Esophagus (tissue), 2 donors: ENCODE measurements around the gene SLC39A11. TPM values are rescaled to one million over a fixed set of nuclear protein-coding genes. Genes with fewer than 3 reads are reported as not detected.

Experiments
- H3K27ac ChIP-seq, 2 donors: one replicate each; pipeline ENCODE4 v1.5.1; 2013; ENCODE audit warnings: low read depth in 2 of 2, mild to moderate bottlenecking in 2 of 2, inconsistent platforms in 1 of 2, low read length in 1 of 2, moderate library complexity in 1 of 2
- H3K27me3 ChIP-seq, 2 donors: one replicate each; pipeline ENCODE4 v1.6.1; 2013; ENCODE audit warnings: low read length in 2 of 2, control low read depth in 1 of 2, mild to moderate bottlenecking in 1 of 2; ENCODE audit not compliant: insufficient read depth in 2 of 2, control insufficient read depth in 1 of 2
- H3K36me3 ChIP-seq, 2 donors: one replicate each; pipeline ENCODE4 v1.6.1; 2013; ENCODE audit warnings: low read length in 1 of 2; ENCODE audit not compliant: control insufficient read depth in 2 of 2, insufficient read depth in 2 of 2
- H3K4me1 ChIP-seq, 2 donors: one replicate each; pipeline ENCODE4 v1.6.1; 2013; ENCODE audit warnings: low read length in 1 of 2; ENCODE audit not compliant: control insufficient read depth in 2 of 2, insufficient read depth in 2 of 2
- H3K4me3 ChIP-seq, 2 donors: one replicate each; pipeline ENCODE4 v1.5.1; 2013; ENCODE audit warnings: low read length in 2 of 2, mild to moderate bottlenecking in 2 of 2, low read depth in 1 of 2, moderate library complexity in 1 of 2
- H3K9me3 ChIP-seq, 2 donors: one replicate each; pipeline ENCODE4 v1.6.1; 2013; ENCODE audit warnings: mild to moderate bottlenecking in 2 of 2, low read depth in 1 of 2, low read length in 1 of 2, moderate library complexity in 1 of 2; ENCODE audit not compliant: control insufficient read depth in 2 of 2, insufficient read depth in 1 of 2
- WGBS, 2 donors: extraction: QIAGEN DNeasy Blood & Tissue Kit; methylation state at CpG; one replicate each; pipeline ENCODE4 v1.1.7; 2013; 5-methylcytosine and 5-hydroxymethylcytosine counted together
- polyA plus RNA-seq, 2 donors: library from polyadenylated mRNA; stranded (reverse); fragments of 200-250 nt; gene quantifications; one replicate each; pipeline ENCODE4 v1.2.3, GENCODE V29; 2013
- donor health status: healthy with polysubstance abuse.
- donor health status: Bipolar disorder and iron deficiency.

Gene SLC39A11
- polyA plus RNA-seq, 2 donors: 10.6 to 11.7 TPM

- Histone ChIP-seq H3K27me3 (no peaks in the 10 kb centered on the region), H3K36me3 (no peaks in the 10 kb centered on the region), H3K4me1 (peaks cover 0 to 2% of the 10 kb centered on the region in 2 donors), H3K9me3 (no peaks in the 10 kb centered on the region), H3K4me3 (no peak overlapping the region), H3K27ac (no peak overlapping the region)
- WGBS, 2 donors: 74 to 85% methylated on average over 1 of the region's 1 CpG
These were observed 164.7 kb downstream of the SLC39A11 start for GRCh38 chr17:72927760-72928159.

DNA sequence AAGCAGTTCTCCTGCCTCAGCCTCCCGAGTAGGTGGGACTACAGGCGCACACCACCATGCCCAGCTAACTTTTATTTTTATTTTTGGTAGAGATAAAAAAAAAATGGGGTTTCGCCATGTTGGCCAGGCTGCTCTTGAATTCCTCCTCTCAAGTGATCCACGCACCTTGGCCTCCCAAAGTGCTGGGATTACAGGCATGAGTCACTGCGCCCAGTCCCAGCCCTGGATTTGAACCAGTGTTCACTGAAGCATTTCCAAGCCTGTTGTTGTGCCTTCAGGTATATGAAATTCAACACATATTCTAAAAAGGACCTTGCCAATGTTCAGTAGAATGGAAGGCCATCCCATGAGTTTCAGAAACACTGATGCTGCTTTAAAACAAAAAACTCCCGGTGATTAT is 165.3 kb downstream of the SLC39A11 start:
- Histone ChIP-seq H3K27ac (no peak overlapping the region), H3K4me1 (peaks cover 0 to 2% of the 10 kb centered on the region in 2 donors), H3K27me3 (no peaks in the 10 kb centered on the region), H3K36me3 (no peaks in the 10 kb centered on the region), H3K4me3 (no peak overlapping the region), H3K9me3 (no peaks in the 10 kb centered on the region)
- 74 to 81% methylated on average over 6 of the region's 6 CpGs for WGBS, 2 donors

- H3K9me3 ChIP-seq: no peaks in the 10 kb centered on the region
- H3K27ac ChIP-seq: no peak overlapping the region
- no peak overlapping the region for H3K4me3 ChIP-seq
- no peaks in the 10 kb centered on the region for H3K27me3 ChIP-seq
- no peaks in the 10 kb centered on the region for H3K4me1 ChIP-seq
- 78 to 93% methylated on average over 1 of the region's 1 CpG for WGBS, 2 donors
- no peaks in the 10 kb centered on the region for H3K36me3 ChIP-seq
These were observed 166.3 kb downstream of the SLC39A11 start for GRCh38 chr17:72926171-72926570.

DNA sequence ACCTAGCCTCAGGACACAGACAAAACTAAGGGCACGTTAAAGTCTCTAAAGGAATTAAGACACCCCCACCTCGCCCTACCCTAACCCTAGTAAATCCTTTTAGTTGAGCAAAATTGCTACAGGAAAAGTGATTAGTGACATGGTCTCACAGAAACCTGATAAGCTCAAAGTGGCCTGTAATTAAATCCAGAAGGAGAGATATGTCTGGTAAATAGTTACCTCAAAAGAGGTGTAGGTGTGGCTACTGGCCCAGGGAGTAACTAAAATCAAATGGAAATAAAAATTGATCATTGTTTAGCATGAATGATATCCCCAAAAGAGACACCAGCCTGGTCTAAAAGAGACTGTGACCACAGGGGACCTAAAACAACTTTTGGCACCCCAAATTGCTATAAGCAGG is 168.3 kb downstream of the SLC39A11 start:
- no peak overlapping the region for H3K27ac ChIP-seq
- 82% methylated on average over 2 of the region's 2 CpGs for WGBS, 2 donors
- H3K36me3 ChIP-seq: no peaks in the 10 kb centered on the region
- H3K4me1 ChIP-seq: no peaks in the 10 kb centered on the region
- H3K9me3 ChIP-seq: no peaks in the 10 kb centered on the region
- no peaks in the 10 kb centered on the region for H3K27me3 ChIP-seq
- H3K4me3 ChIP-seq: no peak overlapping the region

DNA sequence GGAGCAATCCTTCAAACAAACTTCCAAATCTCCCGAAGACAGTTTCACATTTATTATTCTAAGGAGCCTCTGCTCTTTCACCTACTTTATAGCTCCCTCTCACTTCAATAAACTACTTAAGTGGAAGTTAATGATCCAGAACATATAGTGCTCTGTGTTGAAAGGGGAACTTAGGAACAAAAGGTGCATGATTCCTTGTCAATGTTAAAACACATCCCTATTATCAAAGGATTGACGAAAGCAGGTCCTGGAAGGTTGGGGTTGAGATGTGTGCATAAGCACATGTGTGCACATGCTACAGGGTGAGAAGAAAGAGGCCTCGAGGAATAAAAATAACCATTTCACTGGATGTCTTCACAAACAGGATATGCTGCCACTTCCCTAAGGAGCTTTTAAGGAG is 170.3 kb downstream of the SLC39A11 start:
- H3K27me3 ChIP-seq: no peaks in the 10 kb centered on the region
- H3K36me3 ChIP-seq: no peaks in the 10 kb centered on the region
- H3K27ac ChIP-seq: no peak overlapping the region
- H3K4me3 ChIP-seq: no peak overlapping the region
- H3K4me1 ChIP-seq: no peaks in the 10 kb centered on the region
- 44 to 59% methylated on average over 3 of the region's 3 CpGs for WGBS, 2 donors
- no peaks in the 10 kb centered on the region for H3K9me3 ChIP-seq

DNA sequence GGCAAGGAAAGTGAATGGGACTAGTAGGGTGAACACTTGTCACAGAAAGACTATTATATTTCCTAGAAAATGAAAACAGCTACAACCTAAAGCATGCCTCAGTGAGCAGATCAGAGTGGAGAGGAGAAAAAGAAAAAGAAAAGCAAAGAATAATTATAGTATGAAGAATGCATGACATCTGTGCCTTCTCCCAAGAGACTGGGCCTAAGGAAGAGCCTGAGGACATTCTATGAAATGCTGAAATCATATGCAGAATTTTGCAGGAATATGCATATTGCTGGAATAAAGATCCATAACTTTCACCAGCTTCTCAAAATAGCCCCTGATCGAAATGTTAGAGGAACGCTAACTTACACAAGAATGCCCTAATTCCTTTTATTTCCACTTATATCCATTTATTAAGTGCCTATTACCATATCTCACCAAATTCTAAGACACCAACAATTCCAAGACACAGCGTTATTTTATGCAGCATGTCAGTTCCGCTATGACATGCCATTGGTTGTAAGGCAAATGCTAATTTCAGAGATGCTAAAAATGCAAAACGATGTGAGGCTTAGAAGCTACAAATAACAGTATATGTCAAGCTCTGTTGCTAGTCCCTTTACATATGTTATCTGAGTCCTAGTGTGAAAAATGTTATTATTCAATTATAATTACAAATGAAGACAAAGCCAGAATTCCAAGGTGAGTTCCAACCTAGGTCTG is 171.0 kb downstream of the SLC39A11 start:
- no peaks in the 10 kb centered on the region for H3K36me3 ChIP-seq
- no peak overlapping the region for H3K27ac ChIP-seq
- H3K9me3 ChIP-seq: no peaks in the 10 kb centered on the region
- no peaks in the 10 kb centered on the region for H3K4me1 ChIP-seq
- WGBS, 2 donors: 87% methylated on average over 5 of the region's 5 CpGs
- H3K27me3 ChIP-seq: no peaks in the 10 kb centered on the region
- H3K4me3 ChIP-seq: no peak overlapping the region

DNA sequence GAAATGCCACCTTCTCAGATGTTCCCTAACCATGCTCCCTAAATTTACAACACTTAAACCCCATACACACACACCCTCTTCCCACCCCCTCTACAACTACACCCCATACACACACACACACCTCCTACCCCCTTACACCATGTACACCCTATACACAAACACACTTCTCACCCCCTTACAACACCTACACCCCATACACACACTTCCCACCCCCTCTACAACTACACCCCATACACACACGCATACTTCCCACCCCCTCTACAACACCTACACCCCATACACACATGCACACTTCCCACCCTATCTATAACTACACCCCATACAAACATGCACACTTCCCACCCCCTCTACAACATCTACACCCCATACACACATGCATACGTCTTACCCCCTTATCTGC is 172.0 kb downstream of the SLC39A11 start:
- Histone ChIP-seq H3K4me1 (no peaks in the 10 kb centered on the region), H3K4me3 (no peak overlapping the region), H3K36me3 (no peaks in the 10 kb centered on the region), H3K9me3 (no peaks in the 10 kb centered on the region), H3K27me3 (no peaks in the 10 kb centered on the region), H3K27ac (no peak overlapping the region)
- WGBS, 2 donors: 91 to 94% methylated on average over 2 of the region's 2 CpGs

- Histone ChIP-seq H3K4me1 (no peaks in the 10 kb centered on the region), H3K36me3 (no peaks in the 10 kb centered on the region), H3K27ac (no peak overlapping the region), H3K27me3 (no peaks in the 10 kb centered on the region), H3K9me3 (no peaks in the 10 kb centered on the region), H3K4me3 (no peak overlapping the region)
- WGBS, 2 donors: 86 to 91% methylated on average over 8 of the region's 8 CpGs
These were observed 175.5 kb downstream of the SLC39A11 start for GRCh38 chr17:72916991-72917390.

DNA sequence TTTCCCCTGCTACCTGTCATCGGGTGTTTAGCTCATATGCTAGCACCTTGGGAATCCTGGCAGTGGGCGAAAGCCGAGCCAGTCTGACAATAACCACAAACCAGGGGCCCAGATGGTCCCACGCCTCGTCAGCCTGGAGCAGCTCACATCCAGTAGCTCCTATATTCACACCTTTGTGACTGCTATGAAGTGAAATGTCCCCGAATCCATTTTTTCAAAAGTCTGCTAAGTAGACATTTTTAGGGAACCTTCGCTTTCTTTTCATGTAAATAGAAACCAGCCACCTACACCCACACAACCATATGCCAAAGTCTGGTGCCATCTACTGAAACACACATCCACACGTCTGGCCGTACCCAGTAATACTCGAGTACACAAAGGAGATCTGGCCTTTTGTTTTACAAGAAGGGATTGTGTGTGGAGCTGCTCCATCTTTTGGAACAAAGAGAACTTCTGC is 176.8 kb downstream of the SLC39A11 start:
- H3K9me3 ChIP-seq: no peaks in the 10 kb centered on the region
- no peaks in the 10 kb centered on the region for H3K27me3 ChIP-seq
- WGBS, 2 donors: 95 to 97% methylated on average over 10 of the region's 10 CpGs

GRCh38 chr17:72913142-72913682 is 179.3 kb downstream of the SLC39A11 start:
- Histone ChIP-seq H3K36me3 (peaks cover 0 to 4% of the 10 kb centered on the region in 2 donors), H3K4me3 (no peak overlapping the region), H3K4me1 (no peaks in the 10 kb centered on the region), H3K9me3 (no peaks in the 10 kb centered on the region), H3K27me3 (no peaks in the 10 kb centered on the region), H3K27ac (no peak overlapping the region)
- WGBS, 2 donors: 90 to 92% methylated on average over 5 of the region's 5 CpGs

More for the DNA sequence above, 176.8 kb downstream of the SLC39A11 start:
- no peak overlapping the region for H3K4me3 ChIP-seq
- no peak overlapping the region for H3K27ac ChIP-seq
- no peaks in the 10 kb centered on the region for H3K36me3 ChIP-seq
- no peaks in the 10 kb centered on the region for H3K4me1 ChIP-seq
